Panc1 (cell line): Measurements from ENCODE around the gene ELOVL6. TPM values are rescaled to one million over a fixed set of nuclear protein-coding genes. Genes with fewer than 3 reads are reported as not detected.

Experiments
- ATAC-seq: fragments of 200-7000 bp; cut with Tn5 transposase; 2 replicates; pipeline ENCODE4 v1.9.1; 2020; ENCODE audit warnings: mild to moderate bottlenecking, moderate library complexity
- BruUV-seq: library from RNA; stranded (reverse); fragments of 400-500 nt; replicated peaks from 2 replicates; lab custom pipeline; 2021; lab: Mats Ljungman, UMichigan
- CTCF ChIA-PET: fragments of 300-600 bp; sonication (Branson Sonifier 250); formaldehyde crosslinking; loops from one replicate; lab custom pipeline; 2022; ENCODE audit warnings: antibody characterized with exemption; lab: Charles Lee
- POLR2A ChIA-PET: fragments of 300-600 bp; sonication (Branson Sonifier 250); formaldehyde crosslinking; loops from one replicate; lab custom pipeline; 2022; ENCODE audit warnings: antibody characterized with exemption; lab: Charles Lee
- DNase-seq: peaks from one replicate; pipeline ENCODE4 v3.0.0-alpha.2; 2010; ENCODE audit warnings: low read depth, low spot score
- H3K27ac ChIP-seq: 2 replicates; pipeline ENCODE4 v1.5.1; 2011; ENCODE audit warnings: mild to moderate bottlenecking, low read length, inconsistent platforms
- H3K27me3 ChIP-seq: fragments of 200-500 bp; sonication (Bioruptor generic); 2 replicates; pipeline ENCODE4 v1.6.0; 2014; ENCODE audit warnings: low read length, inconsistent platforms; ENCODE audit not compliant: control insufficient read depth, insufficient read depth
- H3K36me3 ChIP-seq: fragments of 200-500 bp; sonication (Bioruptor generic); 2 replicates; pipeline ENCODE4 v1.5.1; 2014; ENCODE audit warnings: inconsistent platforms, mild to moderate bottlenecking, low read length, moderate library complexity; ENCODE audit not compliant: control insufficient read depth, insufficient read depth
- H3K4me1 ChIP-seq: 2 replicates; pipeline ENCODE4 v1.5.1; 2011; ENCODE audit warnings: inconsistent platforms, mild to moderate bottlenecking, low read length, moderate library complexity; ENCODE audit not compliant: control insufficient read depth, insufficient read depth
- H3K4me3 ChIP-seq, 2 experiments: 2 replicates each; pipeline ENCODE4 v1.5.1; 2011 to 2012; ENCODE audit warnings: low read depth in 2 of 2, low read length in 2 of 2, mild to moderate bottlenecking in 2 of 2, inconsistent platforms in 1 of 2, moderate library complexity in 1 of 2
- H3K9me3 ChIP-seq: fragments of 200-500 bp; sonication (Bioruptor generic); 2 replicates; pipeline ENCODE4 v1.5.1; 2014; ENCODE audit warnings: low read depth, mild to moderate bottlenecking, inconsistent platforms, low read length, moderate library complexity; ENCODE audit not compliant: control insufficient read depth, insufficient read depth
- POLR2AphosphoS5 ChIP-seq: IDR thresholded peaks from 2 replicates; pipeline ENCODE4 v1.6.1; 2012; ENCODE audit warnings: mild to moderate bottlenecking, low read depth, low read length, moderate library complexity
- SIN3A ChIP-seq: IDR thresholded peaks from 2 replicates; pipeline ENCODE4 v1.6.1; 2012; ENCODE audit warnings: low read depth, mild to moderate bottlenecking, low read length, moderate library complexity, borderline replicate concordance; ENCODE audit not compliant: insufficient read depth
- TCF7L2 ChIP-seq: IDR thresholded peaks from 2 replicates; pipeline ENCODE4 v1.6.1; 2011; ENCODE audit warnings: mild to moderate bottlenecking, low read depth, low read length, inconsistent platforms
- in situ Hi-C: cut with HindIII; loops from 2 replicates; pipeline ENCODE4 v1.10.0; 2016; ENCODE audit warnings: low sequenced_read_pairs, low pct_unique_long_range_greater_than_20kb
- intact Hi-C: fragments of 100-400 bp; cut with micrococcal nuclease; formaldehyde crosslinking; loops from one replicate; pipeline ENCODE4 v1.10.0; 2022; ENCODE audit not compliant: unreplicated experiment
- total RNA-seq: library from RNA; stranded (reverse); gene quantifications from one replicate; pipeline ENCODE4 v1.2.1, GENCODE V29; 2021; ENCODE audit not compliant: unreplicated experiment
- TF ChIP-seq, protein P1 (sequence below): fragments of 450-650 bp; IDR thresholded peaks from 2 replicates; pipeline ENCODE4 v1.5.1; 2017; ENCODE audit warnings: mild to moderate bottlenecking
- TF ChIP-seq, protein P2 (sequence below), 2 experiments: IDR thresholded peaks; 2 replicates each; pipeline ENCODE4 v1.6.1; 2011 to 2012; ENCODE audit warnings: low read depth in 2 of 2, control low read depth in 1 of 2, low read length in 1 of 2, mild to moderate bottlenecking in 1 of 2, moderate library complexity in 1 of 2; ENCODE audit not compliant: insufficient read depth in 1 of 2

ELOVL6 gene
- total RNA-seq, 1 experiment from 2014 or later = 0.54 TPM

DNA sequence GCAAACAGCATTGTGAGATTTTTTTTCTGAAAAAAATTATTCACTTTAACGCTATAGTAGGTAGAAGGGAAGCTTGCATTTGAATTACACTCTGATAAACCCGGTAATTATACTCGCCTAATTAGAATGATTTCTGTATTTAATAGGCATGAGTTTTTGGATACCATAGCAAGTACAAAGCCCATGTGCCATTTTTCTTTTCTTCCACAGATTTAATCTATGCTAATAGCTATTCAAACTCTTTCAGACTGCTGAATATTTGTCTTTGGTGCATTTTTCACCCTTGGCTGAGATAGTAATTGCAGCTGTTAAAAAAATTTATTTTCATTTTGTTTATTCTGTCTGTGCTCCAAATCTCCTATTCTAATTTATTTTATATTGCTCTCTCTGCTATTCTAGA lies 172.7 kb downstream of the ELOVL6 start:
- Histone ChIP-seq H3K4me3 (no peak overlapping the region), H3K36me3 (no peaks in the 10 kb centered on the region), H3K27me3 (no peaks in the 10 kb centered on the region), H3K27ac (no peak overlapping the region), H3K9me3 (no peaks in the 10 kb centered on the region), H3K4me1 (no peaks in the 10 kb centered on the region)
- POLR2A ChIA-PET = no interaction called here
- TF ChIP-seq POLR2AphosphoS5 (no peak), TCF7L2 (no peak), SIN3A (no peak)
- TF ChIP-seq, protein P1, sequence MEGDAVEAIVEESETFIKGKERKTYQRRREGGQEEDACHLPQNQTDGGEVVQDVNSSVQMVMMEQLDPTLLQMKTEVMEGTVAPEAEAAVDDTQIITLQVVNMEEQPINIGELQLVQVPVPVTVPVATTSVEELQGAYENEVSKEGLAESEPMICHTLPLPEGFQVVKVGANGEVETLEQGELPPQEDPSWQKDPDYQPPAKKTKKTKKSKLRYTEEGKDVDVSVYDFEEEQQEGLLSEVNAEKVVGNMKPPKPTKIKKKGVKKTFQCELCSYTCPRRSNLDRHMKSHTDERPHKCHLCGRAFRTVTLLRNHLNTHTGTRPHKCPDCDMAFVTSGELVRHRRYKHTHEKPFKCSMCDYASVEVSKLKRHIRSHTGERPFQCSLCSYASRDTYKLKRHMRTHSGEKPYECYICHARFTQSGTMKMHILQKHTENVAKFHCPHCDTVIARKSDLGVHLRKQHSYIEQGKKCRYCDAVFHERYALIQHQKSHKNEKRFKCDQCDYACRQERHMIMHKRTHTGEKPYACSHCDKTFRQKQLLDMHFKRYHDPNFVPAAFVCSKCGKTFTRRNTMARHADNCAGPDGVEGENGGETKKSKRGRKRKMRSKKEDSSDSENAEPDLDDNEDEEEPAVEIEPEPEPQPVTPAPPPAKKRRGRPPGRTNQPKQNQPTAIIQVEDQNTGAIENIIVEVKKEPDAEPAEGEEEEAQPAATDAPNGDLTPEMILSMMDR = no peak
- TF ChIP-seq, protein P2, sequence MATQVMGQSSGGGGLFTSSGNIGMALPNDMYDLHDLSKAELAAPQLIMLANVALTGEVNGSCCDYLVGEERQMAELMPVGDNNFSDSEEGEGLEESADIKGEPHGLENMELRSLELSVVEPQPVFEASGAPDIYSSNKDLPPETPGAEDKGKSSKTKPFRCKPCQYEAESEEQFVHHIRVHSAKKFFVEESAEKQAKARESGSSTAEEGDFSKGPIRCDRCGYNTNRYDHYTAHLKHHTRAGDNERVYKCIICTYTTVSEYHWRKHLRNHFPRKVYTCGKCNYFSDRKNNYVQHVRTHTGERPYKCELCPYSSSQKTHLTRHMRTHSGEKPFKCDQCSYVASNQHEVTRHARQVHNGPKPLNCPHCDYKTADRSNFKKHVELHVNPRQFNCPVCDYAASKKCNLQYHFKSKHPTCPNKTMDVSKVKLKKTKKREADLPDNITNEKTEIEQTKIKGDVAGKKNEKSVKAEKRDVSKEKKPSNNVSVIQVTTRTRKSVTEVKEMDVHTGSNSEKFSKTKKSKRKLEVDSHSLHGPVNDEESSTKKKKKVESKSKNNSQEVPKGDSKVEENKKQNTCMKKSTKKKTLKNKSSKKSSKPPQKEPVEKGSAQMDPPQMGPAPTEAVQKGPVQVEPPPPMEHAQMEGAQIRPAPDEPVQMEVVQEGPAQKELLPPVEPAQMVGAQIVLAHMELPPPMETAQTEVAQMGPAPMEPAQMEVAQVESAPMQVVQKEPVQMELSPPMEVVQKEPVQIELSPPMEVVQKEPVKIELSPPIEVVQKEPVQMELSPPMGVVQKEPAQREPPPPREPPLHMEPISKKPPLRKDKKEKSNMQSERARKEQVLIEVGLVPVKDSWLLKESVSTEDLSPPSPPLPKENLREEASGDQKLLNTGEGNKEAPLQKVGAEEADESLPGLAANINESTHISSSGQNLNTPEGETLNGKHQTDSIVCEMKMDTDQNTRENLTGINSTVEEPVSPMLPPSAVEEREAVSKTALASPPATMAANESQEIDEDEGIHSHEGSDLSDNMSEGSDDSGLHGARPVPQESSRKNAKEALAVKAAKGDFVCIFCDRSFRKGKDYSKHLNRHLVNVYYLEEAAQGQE (IDR thresholded peaks at IDR 0.05; ENCODE audit: insufficient read depth in 1 of 2, low read depth in 2 of 2, low read length in 1 of 2) = no peak
- ATAC-seq = no peak
- CTCF ChIA-PET = no interaction called here
- in situ Hi-C loops (no loop called here), intact Hi-C loops (no loop called here)
- DNase-seq = no peak
- no TSS peak for BruUV-seq

GRCh38 chr4:110025056-110025455 lies 173.4 kb downstream of the ELOVL6 start:
- POLR2A ChIA-PET = no interaction called here
- in situ Hi-C loops = no loop called here

More at GRCh38 chr4:110025056-110025455, 173.4 kb downstream of the ELOVL6 start:
- H3K4me3 ChIP-seq = no peak overlapping the region
- no peak overlapping the region for H3K27ac ChIP-seq
- no peaks in the 10 kb centered on the region for H3K4me1 ChIP-seq
- DNase-seq = no peak
- H3K9me3 ChIP-seq = no peaks in the 10 kb centered on the region
- H3K27me3 ChIP-seq = no peaks in the 10 kb centered on the region
- intact Hi-C loops = no loop called here
- BruUV-seq = no TSS peak
- no peak for ATAC-seq
- no peaks in the 10 kb centered on the region for H3K36me3 ChIP-seq
- CTCF ChIA-PET = no interaction called here
- TF ChIP-seq TCF7L2 (no peak), SIN3A (no peak), POLR2AphosphoS5 (no peak)
- TF ChIP-seq, protein P2 (IDR thresholded peaks at IDR 0.05; ENCODE audit: insufficient read depth in 1 of 2, low read depth in 2 of 2, low read length in 1 of 2) = no peak
- TF ChIP-seq, protein P1 = no peak
